IMR-90 (cell line): Measurements from ENCODE around the gene PRRC2B.

ENCODE experiments used
- BHLHE40 ChIP-seq: fragments of 150-350 bp; IDR thresholded peaks from 2 replicates; pipeline ENCODE4 v1.6.1; 2016; ENCODE audit warnings: mild to moderate bottlenecking, low read depth, low read length
- CEBPB ChIP-seq: IDR thresholded peaks from 2 replicates; pipeline ENCODE4 v1.6.1; 2012; ENCODE audit warnings: low read depth, low read length, improper control_type of control experiment
- CTCF ChIP-seq: conservative IDR thresholded peaks from 2 replicates; pipeline ENCODE4 v1.5.1; 2012; ENCODE audit warnings: mild to moderate bottlenecking, low read depth, low read length, improper control_type of control experiment
- ELK1 ChIP-seq: fragments of 150-350 bp; IDR thresholded peaks from 2 replicates; pipeline ENCODE4 v1.6.1; 2016; ENCODE audit warnings: low read depth, mild to moderate bottlenecking, low read length, moderate library complexity, borderline replicate concordance
- MAFK ChIP-seq: IDR thresholded peaks from 2 replicates; pipeline ENCODE4 v1.6.1; 2012; ENCODE audit warnings: low read depth, low read length, improper control_type of control experiment
- MXI1 ChIP-seq: IDR thresholded peaks from 2 replicates; pipeline ENCODE4 v1.6.1; 2012; ENCODE audit warnings: low read depth, mild to moderate bottlenecking, low read length, moderate library complexity, borderline replicate concordance
- POLR2A ChIP-seq: IDR thresholded peaks from 2 replicates; pipeline ENCODE4 v1.6.1; 2012; ENCODE audit warnings: mild to moderate bottlenecking, low read depth, low read length
- RAD21 ChIP-seq: IDR thresholded peaks from 2 replicates; pipeline ENCODE4 v1.6.1; 2012; ENCODE audit warnings: low read length, improper control_type of control experiment
- RCOR1 ChIP-seq: IDR thresholded peaks from 2 replicates; pipeline ENCODE4 v1.6.1; 2012; ENCODE audit warnings: mild to moderate bottlenecking, low read length, improper control_type of control experiment; ENCODE audit not compliant: insufficient replicate concordance
- RFX5 ChIP-seq: IDR thresholded peaks from 2 replicates; pipeline ENCODE4 v1.8.0; 2012; ENCODE audit warnings: low read depth, mild to moderate bottlenecking, low read length, moderate library complexity
- SMC3 ChIP-seq: fragments of 150-350 bp; IDR thresholded peaks from 2 replicates; pipeline ENCODE4 v1.6.1; 2016; ENCODE audit warnings: low read depth, mild to moderate bottlenecking, antibody characterized with exemption, low read length, moderate library complexity
- TF ChIP-seq, protein P1 (sequence below): fragments of 150-350 bp; IDR thresholded peaks from 2 replicates; pipeline ENCODE4 v1.6.1; 2017; ENCODE audit warnings: mild to moderate bottlenecking, antibody characterized with exemption, low read length, low read depth

DNA sequence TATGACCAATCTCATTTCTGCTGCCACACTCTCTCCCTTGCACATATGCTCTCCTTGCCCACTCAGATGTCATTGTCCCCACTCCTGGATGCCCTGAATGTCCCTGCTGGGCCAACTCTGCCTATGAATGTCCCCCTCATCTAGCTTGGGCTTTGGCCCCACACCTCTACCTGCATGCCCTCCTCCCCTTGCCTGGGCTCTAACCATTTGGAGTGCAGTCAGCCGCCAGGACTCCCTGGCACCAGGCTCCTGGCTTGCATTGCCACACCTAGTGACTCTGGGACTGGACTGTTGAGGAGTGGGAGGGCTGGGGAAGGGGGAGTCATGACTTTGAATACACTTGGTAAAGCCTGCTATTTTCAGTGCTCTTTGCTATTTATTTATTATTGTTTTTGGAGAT lies 67.3 kb downstream of the PRRC2B start:
- TF ChIP-seq POLR2A (no peak), ELK1 (no peak), RFX5 (no peak), CTCF (no peak), CEBPB (no peak), SMC3 (no peak), MAFK (no peak), RAD21 (no peak), MXI1 (no peak), BHLHE40 (no peak), RCOR1 (no peak)
- TF ChIP-seq, protein P1, sequence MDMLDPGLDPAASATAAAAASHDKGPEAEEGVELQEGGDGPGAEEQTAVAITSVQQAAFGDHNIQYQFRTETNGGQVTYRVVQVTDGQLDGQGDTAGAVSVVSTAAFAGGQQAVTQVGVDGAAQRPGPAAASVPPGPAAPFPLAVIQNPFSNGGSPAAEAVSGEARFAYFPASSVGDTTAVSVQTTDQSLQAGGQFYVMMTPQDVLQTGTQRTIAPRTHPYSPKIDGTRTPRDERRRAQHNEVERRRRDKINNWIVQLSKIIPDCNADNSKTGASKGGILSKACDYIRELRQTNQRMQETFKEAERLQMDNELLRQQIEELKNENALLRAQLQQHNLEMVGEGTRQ: no peak
